ENCODE results near the gene SYT17.

Gene SYT17

GRCh38 chr16:19138601-19139000 is 29.4 kb upstream of the SYT17 start:
- no peak for DNase-seq (ENCODE audit: low read depth in 2 of 2)

DNA sequence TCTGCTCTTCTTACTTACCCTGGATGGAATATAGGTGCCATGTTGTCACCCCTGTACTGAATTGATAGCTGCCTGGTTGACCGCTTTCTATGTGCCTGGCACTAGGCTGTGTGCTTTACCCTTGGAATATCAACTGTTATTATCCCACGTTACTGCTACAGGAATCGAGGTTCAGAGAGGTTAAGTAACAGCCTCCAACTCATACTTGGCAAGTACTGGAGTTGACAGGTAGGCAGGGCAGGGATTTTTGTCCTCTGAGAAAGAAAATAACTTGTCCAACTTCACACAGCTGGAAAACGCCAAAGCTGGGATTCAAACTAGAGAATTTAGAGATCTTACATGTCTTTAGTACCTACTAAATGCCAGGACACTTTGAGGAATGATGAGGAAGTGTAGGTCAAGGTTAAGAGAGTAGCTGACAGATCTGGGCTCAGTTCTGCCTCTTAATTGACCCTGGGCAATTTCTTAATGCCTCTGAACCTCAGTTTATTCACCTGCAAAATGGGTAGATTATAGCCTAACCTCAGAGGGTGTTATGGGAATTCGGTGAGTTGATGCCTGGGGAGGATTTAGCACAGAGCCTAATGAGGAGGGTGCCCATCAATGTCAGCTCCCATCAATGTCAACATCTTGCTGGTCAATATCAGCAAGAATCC is 28.5 kb upstream of the SYT17 start:
- DNase-seq (ENCODE audit: low read depth in 2 of 2) = no peak

DNA sequence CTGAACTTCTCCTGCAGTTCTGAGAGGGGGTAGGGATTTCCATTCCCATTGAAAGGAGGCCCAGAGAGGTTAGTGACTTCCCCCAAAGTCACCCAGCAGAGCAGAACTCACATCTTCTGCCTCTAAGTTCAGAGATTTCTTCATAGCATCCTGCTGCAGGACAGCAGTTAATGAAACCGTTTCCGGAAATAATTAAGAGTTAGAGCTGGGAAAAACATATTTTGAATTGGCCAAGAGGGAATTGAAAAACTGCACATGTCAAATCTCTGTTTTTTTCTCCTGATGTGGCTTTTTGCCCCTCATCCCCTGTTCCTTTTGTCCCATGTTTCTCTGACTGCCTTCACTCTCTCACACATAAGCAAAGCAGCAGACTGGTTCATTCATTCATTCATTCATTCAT is 27.6 kb upstream of the SYT17 start:
- DNase-seq (ENCODE audit: low read depth in 2 of 2) = no peak

GRCh38 chr16:19142939-19143598 is 25.0 kb upstream of the SYT17 start:
- no peak for DNase-seq (ENCODE audit: low read depth in 2 of 2)

DNA sequence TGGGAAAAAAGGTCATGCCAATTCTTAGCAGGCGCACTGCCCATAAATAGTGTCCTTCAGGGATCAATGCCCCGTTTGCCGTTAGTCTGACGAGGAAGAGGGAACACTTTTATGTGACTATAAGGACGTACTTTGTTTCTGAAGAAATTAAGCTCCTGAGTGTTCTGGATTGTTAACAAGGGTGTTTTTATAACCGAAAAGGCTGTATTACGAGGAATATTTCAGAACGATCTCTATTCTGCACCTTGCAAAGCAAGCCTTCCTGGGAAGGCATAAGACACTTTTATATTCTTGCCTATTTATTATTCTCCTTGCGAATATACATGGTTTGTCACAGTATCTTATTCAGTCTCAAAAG is 24.5 kb upstream of the SYT17 start:
- DNase-seq (ENCODE audit: low read depth in 2 of 2) = no peak

GRCh38 chr16:19145010-19145409 is 23.0 kb upstream of the SYT17 start:
- no peak for DNase-seq (ENCODE audit: low read depth in 2 of 2)

GRCh38 chr16:19147126-19147525 is 20.9 kb upstream of the SYT17 start:
- no peak for DNase-seq (ENCODE audit: low read depth in 2 of 2)

DNA sequence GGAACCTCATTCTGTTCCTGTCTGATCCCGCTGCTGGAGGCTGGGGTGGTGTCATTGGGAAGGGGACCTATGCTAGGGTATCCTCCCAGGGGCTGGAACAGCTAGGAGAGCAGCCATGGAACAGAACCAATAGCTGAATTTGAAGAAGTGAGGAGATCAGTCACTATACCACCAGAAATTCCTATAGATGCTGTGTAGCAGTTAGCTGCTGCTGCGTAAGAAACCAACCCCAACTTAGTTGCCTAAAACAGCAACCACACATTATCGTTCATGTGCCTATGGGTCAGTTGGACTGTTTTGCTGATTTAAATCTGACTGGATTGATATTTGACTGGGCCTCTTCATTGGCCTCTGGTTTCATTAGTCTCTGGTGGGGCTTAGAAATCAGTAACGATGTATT is 20.4 kb upstream of the SYT17 start:
- DNase-seq (ENCODE audit: low read depth in 2 of 2) = no peak

GRCh38 chr16:19148189-19148588 is 19.9 kb upstream of the SYT17 start:
- DNase-seq (ENCODE audit: low read depth in 2 of 2) = no peak

DNA sequence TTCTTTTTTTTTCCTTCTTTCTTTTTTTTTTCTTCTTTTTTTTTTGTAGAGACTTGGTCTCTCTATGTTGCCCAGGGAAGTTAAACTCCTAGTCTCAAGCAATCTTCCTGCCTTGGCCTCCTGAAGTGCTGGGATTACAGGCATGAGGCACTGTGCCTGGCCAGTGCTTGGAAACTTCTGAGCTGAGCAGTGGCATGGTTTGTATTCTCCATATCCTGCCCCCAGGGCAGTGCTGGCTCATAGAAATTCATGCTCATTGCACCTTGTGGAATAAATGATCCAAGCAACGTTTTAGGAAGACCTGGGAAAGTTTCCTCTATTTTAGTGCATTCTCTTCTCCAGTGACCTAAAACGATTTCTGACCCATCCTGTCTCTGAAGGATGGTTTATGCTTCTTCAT is 16.7 kb upstream of the SYT17 start:
- DNase-seq (ENCODE audit: low read depth in 2 of 2) = no peak

DNA sequence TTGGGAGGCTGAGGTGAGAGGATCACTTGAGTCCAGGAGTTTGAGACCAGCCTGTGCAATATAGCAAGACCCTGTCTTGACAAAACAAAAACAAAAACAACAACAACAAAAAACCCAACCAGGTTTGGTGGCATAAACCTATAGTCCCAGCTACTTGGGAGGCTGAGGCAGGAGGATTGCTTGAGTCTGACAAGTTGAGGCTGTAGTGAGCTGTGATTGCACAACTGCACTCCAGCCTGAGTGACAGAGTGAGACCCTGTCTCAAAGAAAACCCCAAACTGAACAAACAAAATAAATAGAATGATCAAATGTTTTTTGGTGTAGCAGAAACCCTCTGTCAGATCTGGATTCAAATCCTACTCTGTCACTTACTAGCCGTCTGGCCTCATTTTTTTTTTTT is 16.0 kb upstream of the SYT17 start:
- DNase-seq (ENCODE audit: low read depth in 2 of 2) = no peak

GRCh38 chr16:19153876-19154275 is 14.2 kb upstream of the SYT17 start:
- DNase-seq (ENCODE audit: low read depth in 2 of 2) = no peak

GRCh38 chr16:19162085-19162484 is 6.0 kb upstream of the SYT17 start:
- DNase-seq (ENCODE audit: low read depth in 2 of 2) = no peak

DNA sequence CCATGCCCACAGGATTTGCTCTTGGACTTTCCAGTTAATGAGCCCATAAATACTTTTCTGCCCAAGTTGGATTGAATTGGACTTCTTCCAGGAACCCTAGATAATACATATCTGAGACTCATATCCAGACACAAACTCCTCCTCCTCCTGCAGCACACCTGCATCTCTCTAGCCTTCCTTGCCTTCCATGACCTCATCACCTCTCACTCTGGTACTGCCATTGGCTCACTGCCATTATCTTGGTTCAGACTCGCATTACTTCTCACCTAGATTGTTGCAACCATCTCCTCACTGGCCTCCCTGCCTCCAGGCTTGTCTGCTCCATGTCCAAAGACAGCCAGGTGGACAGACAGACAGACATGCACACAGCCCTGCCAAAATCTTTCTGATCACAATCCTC is 4.8 kb upstream of the SYT17 start:
- DNase-seq (ENCODE audit: low read depth in 2 of 2) = no peak

DNA sequence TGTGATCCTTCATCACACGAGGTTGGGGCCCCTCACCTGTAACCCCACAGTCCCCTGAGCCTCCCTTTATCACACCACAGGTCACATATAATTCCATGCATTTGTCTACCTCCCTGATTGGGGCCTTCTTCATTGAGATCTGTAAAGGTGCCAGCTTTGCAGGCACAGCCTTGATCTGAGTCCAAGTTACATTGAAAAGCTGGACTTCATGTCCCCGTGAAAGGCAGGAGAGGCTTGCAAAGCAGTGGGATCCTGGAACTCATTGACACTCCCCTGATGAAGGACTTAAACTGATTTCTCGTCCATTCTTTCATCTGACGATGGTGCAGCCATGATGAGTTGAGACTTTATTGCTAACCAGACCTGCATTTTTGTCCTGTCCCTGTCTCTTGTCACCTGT is 3.8 kb upstream of the SYT17 start:
- DNase-seq (ENCODE audit: low read depth in 2 of 2) = no peak

GRCh38 chr16:19165101-19165500 is 2.9 kb upstream of the SYT17 start:
- no peak for DNase-seq (ENCODE audit: low read depth in 2 of 2)

DNA sequence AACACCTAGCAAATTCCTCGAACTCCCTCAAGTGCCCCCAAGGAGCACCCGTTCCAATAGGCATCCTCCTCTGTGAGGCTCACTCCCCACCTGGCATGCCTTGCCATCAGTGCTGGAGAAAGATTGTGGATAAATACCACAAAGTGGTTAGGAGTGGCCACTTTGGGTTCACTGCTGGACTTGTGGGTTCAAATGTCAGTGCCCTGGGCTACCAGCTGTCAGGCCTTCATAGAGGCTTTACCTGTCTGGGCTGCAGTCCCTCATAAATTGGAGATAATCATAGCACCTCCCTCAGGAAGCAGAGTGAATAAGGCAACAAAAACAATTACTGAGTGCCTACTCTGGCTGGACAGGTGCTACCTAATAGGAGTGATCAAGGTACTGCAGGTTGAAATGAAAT is 1.5 kb upstream of the SYT17 start:
- no peak for DNase-seq (ENCODE audit: low read depth in 2 of 2)

GRCh38 chr16:19168371-19169081 is 486 bp downstream of the SYT17 start:
- no peak for DNase-seq (ENCODE audit: low read depth in 2 of 2)

- no peak for DNase-seq (ENCODE audit: low read depth in 2 of 2)
These were observed 1.1 kb downstream of the SYT17 start for GRCh38 chr16:19169082-19169639.

GRCh38 chr16:19170043-19170655 is 2.1 kb downstream of the SYT17 start:
- no peak for DNase-seq (ENCODE audit: low read depth in 2 of 2)

DNA sequence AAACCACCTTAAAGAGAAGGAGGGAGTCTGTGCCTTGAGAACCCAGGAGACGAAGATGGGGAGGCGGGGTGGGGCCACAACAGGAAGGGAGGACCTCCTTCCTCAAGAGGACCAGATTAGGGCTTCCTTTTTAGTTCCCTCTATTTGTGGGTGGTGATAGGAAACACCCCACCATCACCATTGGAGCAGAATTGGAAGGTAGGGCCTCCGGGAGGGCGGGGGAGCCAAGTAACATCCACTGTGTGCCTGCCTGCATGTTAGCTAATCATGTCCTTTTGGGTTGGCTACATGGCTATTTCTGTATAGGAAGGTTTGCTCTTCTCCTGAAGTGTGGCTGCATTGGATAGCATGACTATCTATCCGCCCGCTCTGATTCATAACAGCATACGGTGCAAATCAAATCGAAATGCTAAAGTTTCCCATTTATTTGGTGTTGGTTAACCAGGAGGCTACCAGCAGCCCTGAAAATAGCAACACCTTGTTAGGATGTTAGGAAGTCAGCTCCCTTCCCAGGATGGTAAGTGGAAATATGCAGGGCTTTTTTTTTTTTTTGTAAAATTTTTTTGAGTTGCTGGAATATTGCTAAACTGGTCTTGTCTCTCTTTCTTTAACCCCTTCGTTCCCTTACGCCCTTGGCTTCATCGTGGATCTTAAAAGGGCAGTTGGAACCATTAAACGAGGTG is 4.2 kb downstream of the SYT17 start:
- DNase-seq (ENCODE audit: low read depth in 2 of 2) = no peak

- no peak for DNase-seq (ENCODE audit: low read depth in 2 of 2)
These were observed 5.0 kb downstream of the SYT17 start for GRCh38 chr16:19173059-19173458.

All from stimulated activated CD8-positive, alpha-beta memory T cell treated with anti-CD3 and anti-CD28 coated beads, Interleukin-7, amount 100 ng/mL, for 1 hour (primary cell).